Measurements from ENCODE around the gene ZNF407.
"Not testable (repeated sequence)": the region's sequence is repeated elsewhere in the genome, so short reads cannot be mapped to it uniquely, and the experiment has no call there.

Gene ZNF407

DNA sequence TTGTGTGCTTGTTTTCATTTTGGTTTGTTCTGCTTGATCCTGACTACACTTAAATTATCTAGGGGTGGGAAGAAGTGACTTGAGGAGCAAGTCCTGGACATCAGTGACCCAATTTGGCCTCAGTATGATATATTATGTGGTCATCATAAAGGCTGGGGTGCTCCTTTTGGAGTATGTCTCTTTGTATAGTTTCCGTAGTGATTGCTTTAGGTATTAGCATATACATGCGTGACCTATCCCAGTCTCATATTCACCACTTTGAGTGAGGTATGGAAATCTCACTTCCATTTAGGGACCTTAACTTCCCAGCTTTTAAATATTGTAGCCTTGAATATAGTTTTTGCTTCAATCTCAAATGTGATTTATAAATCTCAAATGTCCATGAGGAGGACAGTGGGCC lies 370.3 kb downstream of the ZNF407 start:
- Mint-ChIP-seq H3K4me1 (ENCODE audit: low read depth) (peaks cover 37% of the 10 kb centered on the region), H3K4me3 (no peak overlapping the region), H3K27me3 (no peaks in the 10 kb centered on the region), H3K9me3 (peaks cover 16% of the 10 kb centered on the region), H3K36me3 (ENCODE audit: low read depth) (no peaks in the 10 kb centered on the region), H3K27ac (no peak overlapping the region)
- intact Hi-C loops (cut with micrococcal nuclease) = no loop called here

- peaks cover 29% of the 10 kb centered on the region for H3K4me1 Mint-ChIP-seq (ENCODE audit: low read depth)
- H3K27ac Mint-ChIP-seq = peak overlapping the region; percentile 59
- intact Hi-C loops (cut with micrococcal nuclease); H3K4me3 Mint-ChIP-seq; H3K27me3 Mint-ChIP-seq; H3K36me3 Mint-ChIP-seq (ENCODE audit: low read depth): not testable (repeated sequence)
- H3K9me3 Mint-ChIP-seq = peaks cover 16% of the 10 kb centered on the region
These were observed 373.7 kb downstream of the ZNF407 start for GRCh38 chr18:74971358-74971757.

- Mint-ChIP-seq H3K9me3 (peaks cover 16% of the 10 kb centered on the region), H3K4me1 (ENCODE audit: low read depth) (peaks cover 29% of the 10 kb centered on the region), H3K27ac (peak overlapping the region; percentile 59)
- H3K4me3 Mint-ChIP-seq; intact Hi-C loops (cut with micrococcal nuclease); H3K27me3 Mint-ChIP-seq; H3K36me3 Mint-ChIP-seq (ENCODE audit: low read depth): not testable (repeated sequence)
These were observed 374.1 kb downstream of the ZNF407 start for GRCh38 chr18:74971776-74972175.

GRCh38 chr18:74972354-74972753 lies 374.7 kb downstream of the ZNF407 start:
- Mint-ChIP-seq H3K9me3 (peaks cover 16% of the 10 kb centered on the region), H3K36me3 (ENCODE audit: low read depth) (no peaks in the 10 kb centered on the region), H3K27me3 (no peaks in the 10 kb centered on the region), H3K4me3 (no peak overlapping the region), H3K4me1 (ENCODE audit: low read depth) (peaks cover 27% of the 10 kb centered on the region), H3K27ac (peak overlapping the region; percentile 59)
- intact Hi-C loops (cut with micrococcal nuclease) = no loop called here

DNA sequence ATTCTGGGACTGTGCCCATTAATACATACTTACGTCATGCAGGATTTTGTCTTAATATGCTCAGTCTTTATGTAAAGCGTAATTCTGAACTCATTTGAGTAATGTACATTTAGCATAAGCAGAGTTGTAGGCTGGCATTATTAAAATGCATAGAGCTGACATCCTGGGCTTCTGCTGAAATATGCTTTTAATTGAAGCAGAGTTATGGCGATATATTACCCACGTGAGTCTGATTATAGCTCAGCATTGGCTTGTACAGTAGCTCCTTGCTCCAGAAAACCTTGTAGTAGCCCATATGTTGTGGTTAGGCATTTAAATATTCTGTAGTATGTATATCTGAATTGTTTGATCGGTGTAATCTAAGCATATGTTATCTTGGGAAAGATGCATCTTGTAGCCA lies 377.3 kb downstream of the ZNF407 start:
- no peak overlapping the region for H3K27ac Mint-ChIP-seq
- H3K27me3 Mint-ChIP-seq = no peaks in the 10 kb centered on the region
- no peaks in the 10 kb centered on the region for H3K36me3 Mint-ChIP-seq (ENCODE audit: low read depth)
- peaks cover 24% of the 10 kb centered on the region for H3K4me1 Mint-ChIP-seq (ENCODE audit: low read depth)
- peaks cover 23% of the 10 kb centered on the region for H3K9me3 Mint-ChIP-seq
- intact Hi-C loops (cut with micrococcal nuclease) = no loop called here
- no peak overlapping the region for H3K4me3 Mint-ChIP-seq

GRCh38 chr18:74976331-74976909 lies 378.8 kb downstream of the ZNF407 start:
- Mint-ChIP-seq H3K9me3 (peaks cover 20% of the 10 kb centered on the region), H3K4me1 (ENCODE audit: low read depth) (peaks cover 16% of the 10 kb centered on the region), H3K36me3 (ENCODE audit: low read depth) (peaks cover 6% of the 10 kb centered on the region), H3K4me3 (no peak overlapping the region), H3K27me3 (no peaks in the 10 kb centered on the region), H3K27ac (no peak overlapping the region)
- intact Hi-C loops (cut with micrococcal nuclease) = no loop called here

GRCh38 chr18:74977041-74977440 lies 379.4 kb downstream of the ZNF407 start:
- Mint-ChIP-seq H3K4me3 (no peak overlapping the region), H3K27ac (no peak overlapping the region), H3K36me3 (ENCODE audit: low read depth) (peaks cover 7% of the 10 kb centered on the region), H3K27me3 (no peaks in the 10 kb centered on the region), H3K4me1 (ENCODE audit: low read depth) (peaks cover 9% of the 10 kb centered on the region), H3K9me3 (peaks cover 13% of the 10 kb centered on the region)
- intact Hi-C loops (cut with micrococcal nuclease) = no loop called here

DNA sequence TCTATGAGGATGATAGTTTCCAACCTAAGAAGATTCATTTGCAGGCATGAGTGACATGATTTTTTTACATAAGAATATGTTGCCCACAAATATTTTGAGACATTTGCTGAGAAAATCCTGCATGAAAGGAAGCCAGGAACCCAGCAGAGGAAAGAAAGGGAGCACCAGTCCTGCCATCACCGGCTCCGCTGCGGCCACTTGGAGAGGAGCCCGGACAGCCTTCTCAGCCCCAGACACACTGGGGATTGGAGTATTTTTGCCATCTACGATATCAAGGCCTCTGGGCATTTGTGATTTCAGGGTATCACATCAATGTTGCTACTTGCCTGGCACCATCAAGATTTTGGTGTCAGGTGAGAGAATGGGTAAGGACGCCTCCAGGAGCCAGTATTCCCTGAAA lies 383.0 kb downstream of the ZNF407 start:
- peaks cover 7% of the 10 kb centered on the region for H3K9me3 Mint-ChIP-seq
- H3K4me3 Mint-ChIP-seq = no peak overlapping the region
- no peaks in the 10 kb centered on the region for H3K27me3 Mint-ChIP-seq
- no peak overlapping the region for H3K27ac Mint-ChIP-seq
- intact Hi-C loops (cut with micrococcal nuclease) = loop anchor here (10.0 kb wide), 1 partner anchor 234 kb away; the partner anchor contains the start of gene TSHZ1
- peaks cover 16% of the 10 kb centered on the region for H3K4me1 Mint-ChIP-seq (ENCODE audit: low read depth)
- peaks cover 7% of the 10 kb centered on the region for H3K36me3 Mint-ChIP-seq (ENCODE audit: low read depth)

- Mint-ChIP-seq H3K27ac (no peak overlapping the region), H3K27me3 (no peaks in the 10 kb centered on the region), H3K4me3 (no peak overlapping the region), H3K9me3 (peaks cover 7% of the 10 kb centered on the region), H3K36me3 (ENCODE audit: low read depth) (peaks cover 7% of the 10 kb centered on the region), H3K4me1 (ENCODE audit: low read depth) (peaks cover 18% of the 10 kb centered on the region)
- intact Hi-C loops (cut with micrococcal nuclease) = loop anchor here (10.0 kb wide), 1 partner anchor 233 kb away; the partner anchor contains the start of gene TSHZ1
These were observed 383.8 kb downstream of the ZNF407 start for GRCh38 chr18:74981476-74981875.

DNA sequence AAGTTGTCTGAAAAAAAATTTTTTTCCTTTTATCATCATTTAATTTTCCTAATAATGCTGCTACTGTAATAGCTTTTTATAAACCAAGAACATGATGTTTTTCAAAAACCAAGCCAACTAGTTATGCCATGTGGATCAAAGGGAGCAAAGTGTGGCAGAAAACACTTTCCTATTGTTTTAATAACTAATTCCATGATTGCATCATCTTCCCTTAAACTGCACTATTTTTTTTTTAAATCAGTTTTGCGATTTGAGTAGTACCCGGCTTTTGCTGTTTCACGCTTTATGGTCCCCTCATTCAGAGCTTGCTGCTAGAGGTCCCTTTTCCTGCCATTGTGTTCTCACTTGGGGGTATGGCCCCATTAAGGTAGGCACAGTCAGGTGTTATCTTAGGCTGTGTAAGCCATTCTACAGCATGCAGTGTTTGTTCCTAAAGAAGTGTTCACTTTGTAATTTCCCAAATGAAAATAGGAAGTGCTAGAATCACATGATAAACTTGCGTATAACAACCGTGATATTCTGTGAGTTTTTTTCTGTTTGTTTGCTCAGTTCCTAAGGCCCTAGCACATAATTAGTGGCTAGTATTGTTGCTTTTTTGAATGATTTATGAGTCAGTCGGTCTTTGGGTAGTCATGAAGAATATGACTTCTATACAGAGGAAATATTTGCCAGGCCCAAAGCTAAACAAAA lies 385.4 kb downstream of the ZNF407 start:
- Mint-ChIP-seq H3K9me3 (peaks cover 7% of the 10 kb centered on the region), H3K4me3 (peak overlapping the region; percentile 6), H3K27me3 (no peaks in the 10 kb centered on the region), H3K36me3 (ENCODE audit: low read depth) (peaks cover 7% of the 10 kb centered on the region), H3K4me1 (ENCODE audit: low read depth) (peaks cover 18% of the 10 kb centered on the region), H3K27ac (peak overlapping the region; percentile 95)
- intact Hi-C loops (cut with micrococcal nuclease) = loop anchor here (10.0 kb wide), 1 partner anchor 232 kb away; the partner anchor contains the start of gene TSHZ1

GRCh38 chr18:74989134-74989533 lies 391.5 kb downstream of the ZNF407 start:
- peaks cover 9% of the 10 kb centered on the region for H3K36me3 Mint-ChIP-seq (ENCODE audit: low read depth)
- no peaks in the 10 kb centered on the region for H3K27me3 Mint-ChIP-seq
- no peaks in the 10 kb centered on the region for H3K9me3 Mint-ChIP-seq
- peaks cover 46% of the 10 kb centered on the region for H3K4me1 Mint-ChIP-seq (ENCODE audit: low read depth)
- H3K4me3 Mint-ChIP-seq = no peak overlapping the region
- H3K27ac Mint-ChIP-seq = peak overlapping the region; percentile 85
- intact Hi-C loops (cut with micrococcal nuclease) = loop anchor here (10.0 kb wide), 1 partner anchor 226 kb away; the partner anchor contains the start of gene TSHZ1

DNA sequence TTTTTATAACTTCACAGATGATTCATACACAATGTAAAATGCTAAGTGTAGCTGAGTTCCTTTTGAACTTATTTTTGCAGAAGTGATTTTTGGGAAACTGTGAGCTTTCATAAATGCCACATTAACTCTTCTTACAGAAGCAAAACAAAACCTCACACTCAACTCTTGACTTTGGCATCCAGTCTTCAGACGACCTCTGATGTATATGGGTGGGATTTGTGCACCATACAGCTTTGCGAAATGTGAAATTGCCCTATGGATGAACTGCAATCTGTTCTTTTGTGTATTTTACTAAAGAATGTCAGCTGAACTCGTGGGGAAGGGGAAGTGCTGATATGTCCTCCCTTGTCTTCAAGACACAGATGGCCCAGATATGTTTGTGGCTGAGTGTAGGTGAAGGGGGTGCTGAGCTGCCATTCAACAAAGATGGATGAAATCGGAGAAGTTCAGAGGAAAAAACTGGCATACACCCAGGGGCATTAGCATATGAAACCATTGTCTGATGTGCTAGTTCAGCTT lies 393.0 kb downstream of the ZNF407 start:
- intact Hi-C loops (cut with micrococcal nuclease) = loop anchor here (10.0 kb wide), 1 partner anchor 396 kb away; the partner anchor contains the start of gene ZNF407
- Mint-ChIP-seq H3K9me3 (no peaks in the 10 kb centered on the region), H3K27ac (peak overlapping the region; percentile 85), H3K27me3 (no peaks in the 10 kb centered on the region), H3K4me3 (peak overlapping the region; percentile 17), H3K4me1 (ENCODE audit: low read depth) (peaks cover 58% of the 10 kb centered on the region), H3K36me3 (ENCODE audit: low read depth) (peaks cover 9% of the 10 kb centered on the region)

GRCh38 chr18:74994502-74995418 lies 397.1 kb downstream of the ZNF407 start:
- H3K27me3 Mint-ChIP-seq = no peaks in the 10 kb centered on the region
- peak overlapping the region; percentile 57 for H3K4me3 Mint-ChIP-seq
- H3K36me3 Mint-ChIP-seq (ENCODE audit: low read depth) = peaks cover 9% of the 10 kb centered on the region
- H3K4me1 Mint-ChIP-seq (ENCODE audit: low read depth) = peaks cover 54% of the 10 kb centered on the region
- intact Hi-C loops (cut with micrococcal nuclease) = loop anchor here (10.0 kb wide), 1 partner anchor 400 kb away; the partner anchor contains the start of gene ZNF407
- H3K27ac Mint-ChIP-seq = peak overlapping the region; percentile 87
- H3K9me3 Mint-ChIP-seq = no peaks in the 10 kb centered on the region

All from dendritic cell treated with granulocyte-macrophage colony-stimulating factor and Interleukin-4, amounts not matched to agents 40 ng/mL and 50 ng/mL, for 4 days (primary cell).